HEK293T (cell line): ENCODE measurements around the gene STAT1.

Source experiments
- ARNT ChIP-seq: fragments of 450-650 bp; IDR thresholded peaks from 2 replicates; pipeline ENCODE4 v1.6.1; 2017; ENCODE audit warnings: mild to moderate bottlenecking
- BHLHE40 ChIP-seq: fragments of 450-650 bp; IDR thresholded peaks from 2 replicates; pipeline ENCODE4 v1.6.1; 2016; ENCODE audit warnings: mild to moderate bottlenecking, moderate library complexity, borderline replicate concordance
- CTBP1 ChIP-seq: fragments of 450-650 bp; IDR thresholded peaks from 2 replicates; pipeline ENCODE4 v1.6.1; 2016; ENCODE audit warnings: borderline replicate concordance
- FOXA1 ChIP-seq: fragments of 450-650 bp; IDR thresholded peaks from 2 replicates; pipeline ENCODE4 v1.6.1; 2016; ENCODE audit warnings: mild to moderate bottlenecking
- FOXK2 ChIP-seq: fragments of 450-650 bp; IDR thresholded peaks from 2 replicates; pipeline ENCODE4 v1.6.1; 2016; ENCODE audit warnings: mild to moderate bottlenecking
- FOXM1 ChIP-seq: fragments of 450-650 bp; IDR thresholded peaks from 2 replicates; pipeline ENCODE4 v1.6.1; 2017; ENCODE audit warnings: mild to moderate bottlenecking, borderline replicate concordance
- HDGF ChIP-seq: fragments of 450-650 bp; IDR thresholded peaks from 2 replicates; pipeline ENCODE4 v1.6.1; 2017; ENCODE audit warnings: antibody characterized with exemption, borderline replicate concordance
- L3MBTL2 ChIP-seq: fragments of 450-650 bp; conservative IDR thresholded peaks from 2 replicates; pipeline ENCODE4 v1.6.1; 2016; ENCODE audit warnings: mild to moderate bottlenecking
- LEF1 ChIP-seq: fragments of 450-650 bp; IDR thresholded peaks from 2 replicates; pipeline ENCODE4 v1.6.1; 2017; ENCODE audit warnings: mild to moderate bottlenecking, borderline replicate concordance
- NFRKB ChIP-seq: fragments of 450-650 bp; IDR thresholded peaks from 2 replicates; pipeline ENCODE4 v1.6.1; 2016; ENCODE audit warnings: mild to moderate bottlenecking, moderate library complexity
- SP1 ChIP-seq: fragments of 450-650 bp; IDR thresholded peaks from 2 replicates; pipeline ENCODE4 v1.6.1; 2017
- SUZ12 ChIP-seq: fragments of 450-650 bp; IDR thresholded peaks from 2 replicates; pipeline ENCODE4 v1.6.1; 2016; ENCODE audit warnings: mild to moderate bottlenecking
- ZNF384 ChIP-seq: fragments of 450-650 bp; IDR thresholded peaks from 2 replicates; pipeline ENCODE4 v1.6.1; 2016
- TF ChIP-seq, protein P1 (sequence below): fragments of 450-650 bp; IDR thresholded peaks from 2 replicates; pipeline ENCODE4 v1.6.1; 2016

DNA sequence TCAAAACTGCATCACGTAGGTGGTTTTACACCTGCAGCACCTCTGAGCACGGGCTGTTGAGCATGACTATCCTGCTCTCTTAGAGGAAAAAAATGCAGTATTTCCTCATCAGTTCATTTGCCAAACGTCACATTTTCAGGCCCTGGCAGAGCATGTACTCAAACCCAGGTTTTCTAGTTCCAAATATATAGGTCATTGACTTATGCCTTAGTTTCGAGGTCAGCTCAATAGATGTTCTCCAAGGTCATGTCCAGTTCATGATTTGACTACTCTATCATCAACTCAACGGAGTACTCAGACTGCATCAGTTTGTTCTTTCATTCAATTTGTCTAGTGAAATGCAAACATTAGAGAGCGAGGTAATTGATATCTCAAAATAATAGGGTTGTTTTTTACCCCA, 39.3 kb upstream of the STAT1 start:
- no peak for TF ChIP-seq L3MBTL2
- TF ChIP-seq ZNF384 = no peak
- no peak for TF ChIP-seq BHLHE40
- TF ChIP-seq, protein P1, sequence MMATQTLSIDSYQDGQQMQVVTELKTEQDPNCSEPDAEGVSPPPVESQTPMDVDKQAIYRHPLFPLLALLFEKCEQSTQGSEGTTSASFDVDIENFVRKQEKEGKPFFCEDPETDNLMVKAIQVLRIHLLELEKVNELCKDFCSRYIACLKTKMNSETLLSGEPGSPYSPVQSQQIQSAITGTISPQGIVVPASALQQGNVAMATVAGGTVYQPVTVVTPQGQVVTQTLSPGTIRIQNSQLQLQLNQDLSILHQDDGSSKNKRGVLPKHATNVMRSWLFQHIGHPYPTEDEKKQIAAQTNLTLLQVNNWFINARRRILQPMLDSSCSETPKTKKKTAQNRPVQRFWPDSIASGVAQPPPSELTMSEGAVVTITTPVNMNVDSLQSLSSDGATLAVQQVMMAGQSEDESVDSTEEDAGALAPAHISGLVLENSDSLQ = no peak
- TF ChIP-seq NFRKB = no peak
- no peak for TF ChIP-seq FOXA1
- TF ChIP-seq FOXM1 = no peak
- TF ChIP-seq SUZ12 = no peak
- TF ChIP-seq SP1 = no peak
- TF ChIP-seq HDGF = no peak
- no peak for TF ChIP-seq FOXK2
- no peak for TF ChIP-seq LEF1
- no peak for TF ChIP-seq ARNT
- TF ChIP-seq CTBP1 = no peak
